Embryonic facial prominence (tissue), 1 donor: ENCODE results near the gene RPL27A.

ENCODE experiments used
- DNase-seq: peaks from one replicate; pipeline ENCODE4 v3.0.0-alpha.2; 2016; ENCODE audit errors: extremely low spot score

The RPL27A gene

GRCh38 chr11:8674859-8675258, 7.7 kb upstream of the RPL27A start:
- no peak for DNase-seq

- no peak for DNase-seq
These were observed 6.1 kb upstream of the RPL27A start for GRCh38 chr11:8676458-8676857.

GRCh38 chr11:8679006-8679405, 3.6 kb upstream of the RPL27A start:
- DNase-seq, result no peak

- DNase-seq, result no peak
These were observed 722 bp upstream of the RPL27A start for GRCh38 chr11:8681837-8682302.

GRCh38 chr11:8683115-8683807, 669 bp downstream of the RPL27A start:
- no peak for DNase-seq

- DNase-seq, result no peak
These were observed 2.2 kb downstream of the RPL27A start for GRCh38 chr11:8684600-8685290.

- no peak for DNase-seq
These were observed 2.7 kb downstream of the RPL27A start for GRCh38 chr11:8685306-8685705.

- no peak for DNase-seq
These were observed 3.2 kb downstream of the RPL27A start for GRCh38 chr11:8685820-8686219.

GRCh38 chr11:8686325-8686724, 3.7 kb downstream of the RPL27A start:
- DNase-seq, result no peak

- DNase-seq, result peak; percentile 83
These were observed 6.1 kb downstream of the RPL27A start for GRCh38 chr11:8688414-8689362.

GRCh38 chr11:8689726-8690255, 7.2 kb downstream of the RPL27A start:
- no peak for DNase-seq

GRCh38 chr11:8690374-8691342, 8.1 kb downstream of the RPL27A start:
- no peak for DNase-seq

GRCh38 chr11:8691601-8692000, 9.0 kb downstream of the RPL27A start:
- DNase-seq, result no peak

- no peak for DNase-seq
These were observed 9.8 kb downstream of the RPL27A start for GRCh38 chr11:8692417-8692816.

- DNase-seq, result no peak
These were observed 10.5 kb downstream of the RPL27A start for GRCh38 chr11:8693010-8693551.

GRCh38 chr11:8693555-8693954, 11.0 kb downstream of the RPL27A start:
- no peak for DNase-seq

GRCh38 chr11:8694137-8694536, 11.5 kb downstream of the RPL27A start:
- DNase-seq, result no peak

- DNase-seq, result no peak
These were observed 14.5 kb downstream of the RPL27A start for GRCh38 chr11:8697054-8697453.

- no peak for DNase-seq
These were observed 15.8 kb downstream of the RPL27A start for GRCh38 chr11:8698379-8698851.

- DNase-seq, result no peak
These were observed 16.4 kb downstream of the RPL27A start for GRCh38 chr11:8698917-8699441.
